GM12878 (cell line): ENCODE measurements around the gene CMTM3. TPM values are rescaled to one million over a fixed set of nuclear protein-coding genes. Genes with fewer than 3 reads are reported as not detected.

ENCODE experiments used
- ATAC-seq: fragments of 200-7000 bp; cut with Tn5 transposase; 3 replicates; pipeline ENCODE4 v1.9.1; 2020; ENCODE audit warnings: mild to moderate bottlenecking, moderate library complexity
- BruUV-seq: library from RNA; stranded (reverse); fragments of 400-500 nt; replicated peaks from 2 replicates; lab custom pipeline; 2021; lab: Mats Ljungman, UMichigan
- CTCF ChIA-PET: fragments of 300-600 bp; sonication (Branson Sonifier 250); formaldehyde crosslinking; extraction: SDS; loops from one replicate; lab custom pipeline; 2021; ENCODE audit warnings: inconsistent platforms; lab: Yijun Ruan, JAX
- POLR2A ChIA-PET: fragments of 350-600 bp; formaldehyde crosslinking; extraction: SDS; loops from one replicate; lab custom pipeline; 2021; ENCODE audit warnings: inconsistent platforms; lab: Charles Lee
- RAD21 ChIA-PET: fragments of 300-600 bp; sonication (Branson Sonifier 250); formaldehyde crosslinking; loops from one replicate; lab custom pipeline; 2023; ENCODE audit warnings: antibody characterized with exemption; ENCODE audit not compliant: unreplicated experiment; lab: Charles Lee
- SMC1A ChIA-PET: fragments of 300-600 bp; sonication (Branson Sonifier 250); formaldehyde crosslinking; loops from one replicate; lab custom pipeline; 2023; ENCODE audit not compliant: unreplicated experiment, uncharacterized antibody; lab: Charles Lee
- DNase-seq: peaks from one replicate; pipeline ENCODE4 v3.0.0-alpha.2; 2011; ENCODE audit warnings: low read depth, low spot score
- FAIRE-seq: peaks from 3 replicates; lab custom pipeline; 2011; peaks lifted over from hg19 to GRCh38; lab: Jason Lieb, UNC
- H2AFZ ChIP-seq: 2 replicates; pipeline ENCODE4 v1.6.0; 2011; ENCODE audit warnings: low read depth, low read length, control low read depth; ENCODE audit not compliant: control insufficient read depth
- H3K27ac ChIP-seq: 2 replicates; pipeline ENCODE4 v1.5.1; 2011; ENCODE audit warnings: control low read depth; ENCODE audit not compliant: control insufficient read depth, insufficient read depth
- H3K27me3 ChIP-seq, 2 experiments: replicated peaks in 1 of 2; 2 replicates each; pipeline versions ENCODE4 v1.6.0 to v1.6.1; 2011; ENCODE audit warnings: low read length in 1 of 2; ENCODE audit not compliant: control insufficient read depth in 2 of 2, insufficient read depth in 2 of 2
- H3K36me3 ChIP-seq, 2 experiments: 2 replicates each; pipeline ENCODE4 v1.5.1; 2011; ENCODE audit warnings: low read length in 1 of 2; ENCODE audit not compliant: control insufficient read depth in 2 of 2, insufficient read depth in 2 of 2
- H3K4me1 ChIP-seq: 2 replicates; pipeline ENCODE4 v1.6.1; 2011; ENCODE audit warnings: mild to moderate bottlenecking, low read length, moderate library complexity, mixed read lengths; ENCODE audit not compliant: control insufficient read depth, insufficient read depth
- H3K4me2 ChIP-seq: 2 replicates; pipeline ENCODE4 v1.6.0; 2011; ENCODE audit warnings: control low read depth; ENCODE audit not compliant: control insufficient read depth, insufficient read depth
- H3K4me3 ChIP-seq: fragments of 200-600 bp; sonication (generic); 2 replicates; pipeline ENCODE4 v1.5.1; 2016
- H3K79me2 ChIP-seq: 2 replicates; pipeline ENCODE4 v1.6.0; 2011; ENCODE audit warnings: low read length; ENCODE audit not compliant: control insufficient read depth, insufficient read depth
- H3K9ac ChIP-seq: 2 replicates; pipeline ENCODE4 v1.8.0; 2011; ENCODE audit warnings: low read length, control low read depth, mixed read lengths; ENCODE audit not compliant: control insufficient read depth, insufficient read depth
- H3K9me3 ChIP-seq: replicated peaks from 3 replicates; pipeline ENCODE4 v1.5.1; 2011; ENCODE audit warnings: mild to moderate bottlenecking, low read length; ENCODE audit not compliant: control insufficient read depth, insufficient read depth
- H4K20me1 ChIP-seq: 2 replicates; pipeline ENCODE4 v1.6.0; 2011; ENCODE audit not compliant: control insufficient read depth, insufficient read depth
- IKZF1 ChIP-seq: fragments of 450-650 bp; conservative IDR thresholded peaks from 2 replicates; pipeline ENCODE4 v1.6.1; 2017; ENCODE audit warnings: antibody characterized with exemption, mild to moderate bottlenecking
- SIN3A ChIP-seq: IDR thresholded peaks from 2 replicates; pipeline ENCODE4 v1.6.1; 2012; ENCODE audit warnings: low read depth, low read length, improper control_type of control experiment
- TAF1 ChIP-seq: IDR thresholded peaks from 2 replicates; pipeline ENCODE4 v1.6.1; 2011; ENCODE audit warnings: mild to moderate bottlenecking, low read depth, low read length, borderline replicate concordance
- WGBS: methylation state at CpG from one replicate; pipeline ENCODE4 v1.1.6; 2016; ENCODE audit warnings: low lambda C conversion rate; ENCODE audit not compliant: insufficient replicate concordance, insufficient coverage; ENCODE audit errors: missing lambda C conversion rate; 5-methylcytosine and 5-hydroxymethylcytosine counted together
- in situ Hi-C: fragments of 300-500 bp; cut with MboI; formaldehyde crosslinking; loops from 9 replicates; pipeline ENCODE4 v1.14.3; 2018; ENCODE audit warnings: mixed read lengths
- intact Hi-C: fragments of 100-400 bp; cut with micrococcal nuclease; formaldehyde crosslinking; loops from one replicate; pipeline ENCODE4 v1.14.2; 2022; ENCODE audit not compliant: unreplicated experiment
- polyA plus RNA-seq, 11 experiments: library from polyadenylated mRNA; depleted of rRNA in 4 of 11; unstranded in 6 of 11; stranded (reverse) in 5 of 11; fragments of >200 nt; fragmentation: Nextera tagmentation in 4 of 11; fragmentation: Illumina TruSeq in 1 of 11; extraction: Ambion mirVana in 4 of 11; extraction: Trizol in 1 of 11; gene quantifications; 1 replicate in 1 of 11; 2 replicates in 10 of 11; pipeline versions ENCODE4 v1.2.1 to v1.2.3, GENCODE V29; 2011 to 2016; ENCODE audit warnings: inconsistent platforms in 2 of 11, missing spikeins in 2 of 11, low read depth in 1 of 11
- total RNA-seq, 4 experiments: library from RNA; depleted of rRNA in 3 of 4; stranded (reverse); fragments of >200 nt in 3 of 4; fragmentation: Illumina TruSeq in 1 of 4; extraction: Trizol in 1 of 4; gene quantifications; 2 replicates each; pipeline versions ENCODE4 v1.2.1 to v1.2.3, GENCODE V29; 2013 to 2021
- TF ChIP-seq, protein P1 (sequence below): fragments of 450-650 bp; formaldehyde crosslinking; IDR thresholded peaks from 2 replicates; pipeline ENCODE4 v1.5.0; 2022; ENCODE audit warnings: mild to moderate bottlenecking, missing genetic modification characterization

CMTM3 gene
- total and polyA plus RNA-seq, 10 of the 15 experiments (the other 5 are each of a cell fraction or from before 2014, with no cell fraction given): 5.4 to 47.4 (median 28.6) TPM

DNA sequence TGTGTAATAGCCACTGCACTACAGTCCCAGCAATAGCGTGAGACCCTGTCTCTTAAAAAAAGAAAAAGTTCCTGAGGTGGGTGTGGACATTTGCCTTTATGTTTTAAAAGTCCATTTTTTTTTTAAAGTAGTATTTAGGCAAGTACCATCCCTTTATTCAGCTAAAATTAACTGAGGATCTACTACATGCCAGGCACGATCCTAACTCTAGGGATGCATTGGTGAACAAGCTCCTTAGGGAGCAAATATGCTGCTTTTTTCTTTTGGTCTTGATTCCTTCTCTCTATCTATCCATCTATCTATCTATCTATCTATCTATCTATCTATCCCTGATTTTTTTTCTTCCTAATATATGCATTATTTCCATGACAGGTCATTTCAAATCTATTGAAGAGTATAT, 44.7 kb downstream of the CMTM3 start:
- Histone ChIP-seq H3K4me1 (no peaks in the 10 kb centered on the region), H3K27ac (no peak overlapping the region), H4K20me1 (no peaks in the 10 kb centered on the region), H3K27me3 (no peaks in the 10 kb centered on the region; a peak in 1 of 4 replicates), H3K79me2 (no peaks in the 10 kb centered on the region), H3K4me2 (no peak overlapping the region), H3K9me3 (no peaks in the 10 kb centered on the region), H3K9ac (no peak overlapping the region), H2AFZ (no peak overlapping the region), H3K36me3 (no peaks in the 10 kb centered on the region), H3K4me3 (no peak overlapping the region)
- WGBS: 55% methylated on average over 2 of the region's 2 CpGs
- intact Hi-C loops (no loop called here), in situ Hi-C loops (no loop called here)
- no TSS peak for BruUV-seq
- ChIA-PET SMC1A (no interaction called here), CTCF (interaction anchor here (1.9 kb wide), 1 partner anchor 181 kb away, joined by 5 read pairs; the partner anchor contains the start of gene NAE1), RAD21 (interaction anchor here (0.9 kb wide), 1 partner anchor 91 kb away, joined by 3 read pairs; no protein-coding TSS in a partner anchor), POLR2A (no interaction called here)
- DNase-seq (no peak), ATAC-seq (no peak), FAIRE-seq (no peak)
- TF ChIP-seq TAF1 (no peak), SIN3A (no peak), IKZF1 (no peak)
- TF ChIP-seq, protein P1, sequence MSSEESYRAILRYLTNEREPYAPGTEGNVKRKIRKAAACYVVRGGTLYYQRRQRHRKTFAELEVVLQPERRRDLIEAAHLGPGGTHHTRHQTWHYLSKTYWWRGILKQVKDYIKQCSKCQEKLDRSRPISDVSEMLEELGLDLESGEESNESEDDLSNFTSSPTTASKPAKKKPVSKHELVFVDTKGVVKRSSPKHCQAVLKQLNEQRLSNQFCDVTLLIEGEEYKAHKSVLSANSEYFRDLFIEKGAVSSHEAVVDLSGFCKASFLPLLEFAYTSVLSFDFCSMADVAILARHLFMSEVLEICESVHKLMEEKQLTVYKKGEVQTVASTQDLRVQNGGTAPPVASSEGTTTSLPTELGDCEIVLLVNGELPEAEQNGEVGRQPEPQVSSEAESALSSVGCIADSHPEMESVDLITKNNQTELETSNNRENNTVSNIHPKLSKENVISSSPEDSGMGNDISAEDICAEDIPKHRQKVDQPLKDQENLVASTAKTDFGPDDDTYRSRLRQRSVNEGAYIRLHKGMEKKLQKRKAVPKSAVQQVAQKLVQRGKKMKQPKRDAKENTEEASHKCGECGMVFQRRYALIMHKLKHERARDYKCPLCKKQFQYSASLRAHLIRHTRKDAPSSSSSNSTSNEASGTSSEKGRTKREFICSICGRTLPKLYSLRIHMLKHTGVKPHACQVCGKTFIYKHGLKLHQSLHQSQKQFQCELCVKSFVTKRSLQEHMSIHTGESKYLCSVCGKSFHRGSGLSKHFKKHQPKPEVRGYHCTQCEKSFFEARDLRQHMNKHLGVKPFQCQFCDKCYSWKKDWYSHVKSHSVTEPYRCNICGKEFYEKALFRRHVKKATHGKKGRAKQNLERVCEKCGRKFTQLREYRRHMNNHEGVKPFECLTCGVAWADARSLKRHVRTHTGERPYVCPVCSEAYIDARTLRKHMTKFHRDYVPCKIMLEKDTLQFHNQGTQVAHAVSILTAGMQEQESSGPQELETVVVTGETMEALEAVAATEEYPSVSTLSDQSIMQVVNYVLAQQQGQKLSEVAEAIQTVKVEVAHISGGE: no peak
